ENCODE measurements around the gene EPS15. TPM values are rescaled to one million over a fixed set of nuclear protein-coding genes. Genes with fewer than 3 reads are reported as not detected.

The EPS15 gene
- total and polyA plus RNA-seq, 9 of the 15 experiments (the other 6 are each of a cell fraction or from before 2014, with no cell fraction given) = 23.1 to 69.0 (median 41.7) TPM

DNA sequence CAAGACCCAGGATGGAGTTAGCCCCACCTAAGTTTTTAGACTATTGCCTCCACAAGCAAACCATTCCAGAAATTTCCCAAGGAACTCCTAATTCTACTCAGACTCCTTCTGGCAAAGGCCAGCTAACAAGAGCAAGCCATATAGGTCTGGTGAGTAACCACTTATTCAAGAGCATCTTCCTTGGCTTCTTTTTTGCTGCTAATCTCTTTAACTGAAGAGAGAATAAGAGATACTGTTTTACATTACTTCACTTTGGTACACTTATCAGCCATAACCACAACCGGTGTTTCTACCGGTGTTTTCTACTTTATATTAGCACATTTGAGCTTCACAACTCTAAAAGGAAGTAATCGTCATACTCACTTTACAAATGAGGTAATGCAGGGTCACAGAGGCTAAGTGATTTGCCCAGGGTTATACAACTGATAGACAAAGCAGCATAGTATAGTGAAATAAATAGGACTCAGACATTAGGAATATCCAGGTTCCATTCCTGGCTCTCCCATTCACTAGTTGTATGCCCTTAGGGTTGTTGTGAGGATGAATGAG, 1.7 kb upstream of the EPS15 start (continued):
- no peak for TF ChIP-seq HMGN3 (IDR thresholded peaks at IDR 0.05; ENCODE audit: borderline replicate concordance, extremely low read depth, insufficient read length, low read depth, low read length)
- no peak for TF ChIP-seq SAFB (IDR thresholded peaks at IDR 0.05; ENCODE audit: borderline replicate concordance, low read depth, low read length)
- TF ChIP-seq, protein P1, sequence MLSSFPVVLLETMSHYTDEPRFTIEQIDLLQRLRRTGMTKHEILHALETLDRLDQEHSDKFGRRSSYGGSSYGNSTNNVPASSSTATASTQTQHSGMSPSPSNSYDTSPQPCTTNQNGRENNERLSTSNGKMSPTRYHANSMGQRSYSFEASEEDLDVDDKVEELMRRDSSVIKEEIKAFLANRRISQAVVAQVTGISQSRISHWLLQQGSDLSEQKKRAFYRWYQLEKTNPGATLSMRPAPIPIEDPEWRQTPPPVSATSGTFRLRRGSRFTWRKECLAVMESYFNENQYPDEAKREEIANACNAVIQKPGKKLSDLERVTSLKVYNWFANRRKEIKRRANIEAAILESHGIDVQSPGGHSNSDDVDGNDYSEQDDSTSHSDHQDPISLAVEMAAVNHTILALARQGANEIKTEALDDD (IDR thresholded peaks at IDR 0.05) = peak; percentile 80
- TF ChIP-seq PTRF (tag; IDR thresholded peaks at IDR 0.05) = no peak
- TF ChIP-seq MIER1 (IDR thresholded peaks at IDR 0.05; ENCODE audit: low read depth) = 0 out of 2 replicates have a peak, but pooled peaks have one; percentile 17
- TF ChIP-seq, protein P2, sequence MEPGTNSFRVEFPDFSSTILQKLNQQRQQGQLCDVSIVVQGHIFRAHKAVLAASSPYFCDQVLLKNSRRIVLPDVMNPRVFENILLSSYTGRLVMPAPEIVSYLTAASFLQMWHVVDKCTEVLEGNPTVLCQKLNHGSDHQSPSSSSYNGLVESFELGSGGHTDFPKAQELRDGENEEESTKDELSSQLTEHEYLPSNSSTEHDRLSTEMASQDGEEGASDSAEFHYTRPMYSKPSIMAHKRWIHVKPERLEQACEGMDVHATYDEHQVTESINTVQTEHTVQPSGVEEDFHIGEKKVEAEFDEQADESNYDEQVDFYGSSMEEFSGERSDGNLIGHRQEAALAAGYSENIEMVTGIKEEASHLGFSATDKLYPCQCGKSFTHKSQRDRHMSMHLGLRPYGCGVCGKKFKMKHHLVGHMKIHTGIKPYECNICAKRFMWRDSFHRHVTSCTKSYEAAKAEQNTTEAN (CRISPR knock-in tag; IDR thresholded peaks at IDR 0.05) = peak; percentile 27; the same call in 1 of the 2 replicates
- TF ChIP-seq RFX7 (CRISPR knock-in tag; IDR thresholded peaks at IDR 0.05) = no peak
- TF ChIP-seq ARNT (IDR thresholded peaks at IDR 0.05) = no peak; a peak in 1 of 4 replicates
- TF ChIP-seq MECOM (CRISPR knock-in tag; IDR thresholded peaks at IDR 0.05) = peak; percentile 64
- peak; percentile 66; the same call in 1 of the 2 replicates for TF ChIP-seq ZNF24 (IDR thresholded peaks at IDR 0.05)
- TF ChIP-seq ATF7 (IDR thresholded peaks at IDR 0.05) = peak; percentile 92
- TF ChIP-seq HOXB6 (CRISPR knock-in tag; IDR thresholded peaks at IDR 0.05; ENCODE audit: borderline replicate concordance) = no peak
- 0 out of 2 replicates have a peak, but pooled peaks have one; percentile 7 for TF ChIP-seq PHB2 (IDR thresholded peaks at IDR 0.05; ENCODE audit: low read depth)
- TF ChIP-seq, protein P3, sequence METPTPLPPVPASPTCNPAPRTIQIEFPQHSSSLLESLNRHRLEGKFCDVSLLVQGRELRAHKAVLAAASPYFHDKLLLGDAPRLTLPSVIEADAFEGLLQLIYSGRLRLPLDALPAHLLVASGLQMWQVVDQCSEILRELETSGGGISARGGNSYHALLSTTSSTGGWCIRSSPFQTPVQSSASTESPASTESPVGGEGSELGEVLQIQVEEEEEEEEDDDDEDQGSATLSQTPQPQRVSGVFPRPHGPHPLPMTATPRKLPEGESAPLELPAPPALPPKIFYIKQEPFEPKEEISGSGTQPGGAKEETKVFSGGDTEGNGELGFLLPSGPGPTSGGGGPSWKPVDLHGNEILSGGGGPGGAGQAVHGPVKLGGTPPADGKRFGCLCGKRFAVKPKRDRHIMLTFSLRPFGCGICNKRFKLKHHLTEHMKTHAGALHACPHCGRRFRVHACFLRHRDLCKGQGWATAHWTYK (CRISPR knock-in tag; IDR thresholded peaks at IDR 0.05) = no peak
- TF ChIP-seq FOSL1 (tag; conservative IDR thresholded peaks at IDR 0.05) = peak; percentile 89
- TF ChIP-seq, protein P4, sequence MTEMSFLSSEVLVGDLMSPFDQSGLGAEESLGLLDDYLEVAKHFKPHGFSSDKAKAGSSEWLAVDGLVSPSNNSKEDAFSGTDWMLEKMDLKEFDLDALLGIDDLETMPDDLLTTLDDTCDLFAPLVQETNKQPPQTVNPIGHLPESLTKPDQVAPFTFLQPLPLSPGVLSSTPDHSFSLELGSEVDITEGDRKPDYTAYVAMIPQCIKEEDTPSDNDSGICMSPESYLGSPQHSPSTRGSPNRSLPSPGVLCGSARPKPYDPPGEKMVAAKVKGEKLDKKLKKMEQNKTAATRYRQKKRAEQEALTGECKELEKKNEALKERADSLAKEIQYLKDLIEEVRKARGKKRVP (CRISPR knock-in tag; IDR thresholded peaks at IDR 0.05) = no peak
- TF ChIP-seq NR4A1 (CRISPR knock-in tag; IDR thresholded peaks at IDR 0.05) = no peak
- peak; percentile 53; the same call in 1 of the 2 replicates for TF ChIP-seq NR4A1 (tag; IDR thresholded peaks at IDR 0.05)
- no peak for TF ChIP-seq ZNF23 (CRISPR knock-in tag; IDR thresholded peaks at IDR 0.05)
- TF ChIP-seq CBX8 (IDR thresholded peaks at IDR 0.05; ENCODE audit: borderline replicate concordance, extremely low read depth, low read depth, low read length, poor library complexity, severe bottlenecking) = no peak
- no peak for TF ChIP-seq PPARD (CRISPR knock-in tag; IDR thresholded peaks at IDR 0.05)
- TF ChIP-seq, protein P5, sequence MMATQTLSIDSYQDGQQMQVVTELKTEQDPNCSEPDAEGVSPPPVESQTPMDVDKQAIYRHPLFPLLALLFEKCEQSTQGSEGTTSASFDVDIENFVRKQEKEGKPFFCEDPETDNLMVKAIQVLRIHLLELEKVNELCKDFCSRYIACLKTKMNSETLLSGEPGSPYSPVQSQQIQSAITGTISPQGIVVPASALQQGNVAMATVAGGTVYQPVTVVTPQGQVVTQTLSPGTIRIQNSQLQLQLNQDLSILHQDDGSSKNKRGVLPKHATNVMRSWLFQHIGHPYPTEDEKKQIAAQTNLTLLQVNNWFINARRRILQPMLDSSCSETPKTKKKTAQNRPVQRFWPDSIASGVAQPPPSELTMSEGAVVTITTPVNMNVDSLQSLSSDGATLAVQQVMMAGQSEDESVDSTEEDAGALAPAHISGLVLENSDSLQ (IDR thresholded peaks at IDR 0.05) = no peak
- TF ChIP-seq L3MBTL2 (IDR thresholded peaks at IDR 0.05) = 0 out of 2 replicates have a peak, but pooled peaks have one; percentile 2
- 0 out of 2 replicates have a peak, but pooled peaks have one; percentile 54 for TF ChIP-seq SMARCE1 (IDR thresholded peaks at IDR 0.05)
- TF ChIP-seq ZKSCAN8 (CRISPR knock-in tag; IDR thresholded peaks at IDR 0.05) = no peak

Measured in K562 (cell line).